H9 (cell line): ENCODE data around the gene PTPA. TPM values are rescaled to one million over a fixed set of nuclear protein-coding genes. Genes with fewer than 3 reads are reported as not detected.

Source experiments
- DNase-seq: peaks from one replicate; pipeline ENCODE4 v3.0.0-alpha.2; 2017
- H2AFZ ChIP-seq: one replicate; pipeline ENCODE4 v1.6.1; 2013; ENCODE audit warnings: mild to moderate bottlenecking, low read length, control low read depth, moderate library complexity
- H2AK5ac ChIP-seq: 2 replicates; pipeline ENCODE4 v1.6.1; 2013; ENCODE audit warnings: low read length, control low read depth, mixed read lengths; ENCODE audit not compliant: insufficient read length
- H2BK120ac ChIP-seq: one replicate; pipeline ENCODE4 v1.6.1; 2013; ENCODE audit warnings: low read depth, mild to moderate bottlenecking, low read length, control low read depth, inconsistent platforms; ENCODE audit not compliant: poor library complexity, severe bottlenecking
- H2BK12ac ChIP-seq: 2 replicates; pipeline ENCODE4 v1.6.1; 2013; ENCODE audit warnings: low read length, control low read depth, mixed read lengths, low read depth; ENCODE audit not compliant: insufficient read length
- H2BK15ac ChIP-seq: 2 replicates; pipeline ENCODE4 v1.6.1; 2013; ENCODE audit warnings: low read depth, low read length, control low read depth
- H2BK20ac ChIP-seq: one replicate; pipeline ENCODE4 v1.6.1; 2013; ENCODE audit warnings: low read depth, mild to moderate bottlenecking, low read length, control low read depth, inconsistent platforms; ENCODE audit not compliant: poor library complexity, severe bottlenecking
- H2BK5ac ChIP-seq: 2 replicates; pipeline ENCODE4 v1.6.1; 2013; ENCODE audit warnings: low read length, control low read depth, mixed read lengths; ENCODE audit not compliant: insufficient read length
- H3K14ac ChIP-seq: 2 replicates; pipeline ENCODE4 v1.6.1; 2013; ENCODE audit warnings: low read length, control low read depth; ENCODE audit not compliant: insufficient read depth
- H3K18ac ChIP-seq: 2 replicates; pipeline ENCODE4 v1.6.1; 2013; ENCODE audit warnings: low read depth, mild to moderate bottlenecking, mixed read lengths, low read length, control low read depth; ENCODE audit not compliant: insufficient read length
- H3K23ac ChIP-seq: 2 replicates; pipeline ENCODE4 v1.6.1; 2013; ENCODE audit warnings: low read length, control low read depth, mixed read lengths, low read depth; ENCODE audit not compliant: insufficient read length
- H3K23me2 ChIP-seq: 2 replicates; pipeline ENCODE4 v1.6.1; 2013; ENCODE audit warnings: low read depth, mild to moderate bottlenecking, mixed read lengths, low read length, control low read depth; ENCODE audit not compliant: insufficient read length, poor library complexity, severe bottlenecking
- H3K27ac ChIP-seq: 2 replicates; pipeline ENCODE4 v1.5.1; 2013; ENCODE audit warnings: low read length, control low read depth, mixed read lengths, low read depth; ENCODE audit not compliant: insufficient read length
- H3K27me3 ChIP-seq: 2 replicates; pipeline ENCODE4 v1.6.1; 2013; ENCODE audit warnings: low read length, control low read depth, inconsistent platforms; ENCODE audit not compliant: insufficient read depth
- H3K4ac ChIP-seq: 2 replicates; pipeline ENCODE4 v1.6.1; 2013; ENCODE audit warnings: low read depth, mild to moderate bottlenecking, control low read depth, inconsistent platforms, low read length, moderate library complexity
- H3K4me1 ChIP-seq: 2 replicates; pipeline ENCODE4 v1.6.1; 2013; ENCODE audit warnings: low read length, control low read depth, inconsistent platforms; ENCODE audit not compliant: insufficient read depth
- H3K4me2 ChIP-seq: 2 replicates; pipeline ENCODE4 v1.6.1; 2013; ENCODE audit warnings: low read length, control low read depth, mixed read lengths; ENCODE audit not compliant: insufficient read length, insufficient read depth
- H3K56ac ChIP-seq: 2 replicates; pipeline ENCODE4 v1.6.1; 2013; ENCODE audit warnings: low read depth, mild to moderate bottlenecking, mixed read lengths, low read length, control low read depth; ENCODE audit not compliant: insufficient read length
- H3K79me1 ChIP-seq: 2 replicates; pipeline ENCODE4 v1.6.1; 2013; ENCODE audit warnings: low read depth, mild to moderate bottlenecking, moderate library complexity, low read length, control low read depth, inconsistent platforms; ENCODE audit not compliant: insufficient read depth, poor library complexity, severe bottlenecking
- H3K79me2 ChIP-seq: 2 replicates; pipeline ENCODE4 v1.6.1; 2013; ENCODE audit warnings: low read length, control low read depth, inconsistent platforms; ENCODE audit not compliant: insufficient read depth
- H3K9ac ChIP-seq: 2 replicates; pipeline ENCODE4 v1.6.1; 2013; ENCODE audit warnings: low read length, control low read depth, mixed read lengths; ENCODE audit not compliant: insufficient read length; ENCODE audit errors: extremely low read depth
- H3K9me3 ChIP-seq: one replicate; pipeline ENCODE4 v1.6.1; 2013; ENCODE audit warnings: low read depth, low read length, inconsistent platforms; ENCODE audit not compliant: control insufficient read depth
- H3T11ph ChIP-seq: one replicate; pipeline ENCODE4 v1.6.1; 2013; ENCODE audit warnings: mild to moderate bottlenecking, low read length, control low read depth, inconsistent platforms
- H4K20me1 ChIP-seq: one replicate; pipeline ENCODE4 v1.6.1; 2013; ENCODE audit not compliant: control insufficient read depth, insufficient read length, insufficient read depth
- H4K5ac ChIP-seq: 2 replicates; pipeline ENCODE4 v1.6.1; 2013; ENCODE audit warnings: low read depth, mild to moderate bottlenecking, mixed read lengths, low read length, control low read depth; ENCODE audit not compliant: insufficient read length
- H4K8ac ChIP-seq: replicated peaks from 2 replicates; pipeline ENCODE4 v1.6.1; 2013; ENCODE audit warnings: low read length, control low read depth, mixed read lengths, low read depth; ENCODE audit not compliant: insufficient read length
- H4K91ac ChIP-seq: 2 replicates; pipeline ENCODE4 v1.6.1; 2013; ENCODE audit warnings: low read depth, mild to moderate bottlenecking, moderate library complexity, mixed read lengths, low read length, control low read depth; ENCODE audit not compliant: insufficient read length
- H3K27ac Mint-ChIP-seq, 3 experiments: 2 replicates in 2 of 3; 3 replicates in 1 of 3; pipeline ENCODE4 v1.8.0; 2020 to 2021; ENCODE audit warnings: mixed read lengths in 3 of 3, mild to moderate bottlenecking in 1 of 3, moderate library complexity in 1 of 3
- H3K27me3 Mint-ChIP-seq: 2 replicates; pipeline ENCODE4 v1.8.0; 2021; ENCODE audit warnings: low read depth, mild to moderate bottlenecking, moderate library complexity, mixed read lengths
- H3K36me3 Mint-ChIP-seq, 3 experiments: 2 replicates in 2 of 3; 3 replicates in 1 of 3; pipeline ENCODE4 v1.8.0; 2020 to 2021; ENCODE audit warnings: low read depth in 3 of 3, mixed read lengths in 3 of 3; ENCODE audit not compliant: insufficient read depth in 1 of 3
- H3K4me1 Mint-ChIP-seq, 2 experiments: 2 replicates each; pipeline ENCODE4 v1.8.0; 2020; ENCODE audit warnings: mixed read lengths in 2 of 2
- H3K4me3 Mint-ChIP-seq, 2 experiments: 2 replicates in 1 of 2; 3 replicates in 1 of 2; pipeline ENCODE4 v1.8.0; 2020 to 2021; ENCODE audit warnings: mild to moderate bottlenecking in 2 of 2, mixed read lengths in 2 of 2, moderate library complexity in 1 of 2
- H3K9me3 Mint-ChIP-seq, 2 experiments: 2 replicates in 1 of 2; 3 replicates in 1 of 2; pipeline ENCODE4 v1.8.0; 2020; ENCODE audit warnings: mild to moderate bottlenecking in 2 of 2, mixed read lengths in 2 of 2, moderate library complexity in 1 of 2
- CTCF ChIP-seq: fragments of 200-600 bp; sonication (generic); conservative IDR thresholded peaks from 3 replicates; pipeline ENCODE4 v1.8.0; 2021; ENCODE audit warnings: antibody characterized with exemption, mild to moderate bottlenecking
- WGBS: extraction: QIAGEN DNeasy Blood & Tissue Kit; methylation state at CpG from one replicate; pipeline ENCODE4 v1.1.7; 2013; ENCODE audit warnings: missing lambda C conversion rate, low lambda C conversion rate, mixed read lengths; ENCODE audit not compliant: insufficient read length; ENCODE audit errors: extremely low coverage; 5-methylcytosine and 5-hydroxymethylcytosine counted together
- total RNA-seq: library from RNA; stranded (reverse); gene quantifications from 2 replicates; pipeline ENCODE4 v1.2.1, GENCODE V29; 2021

Gene PTPA
- total RNA-seq, 1 experiment from 2014 or later: 145 TPM

GRCh38 chr9:129109952-129110739, 1.1 kb upstream of the PTPA start:
- peaks cover 4% of the 10 kb centered on the region; the same call in 1 of the 2 replicates for H3K79me2 ChIP-seq
- no peak overlapping the region for H2BK15ac ChIP-seq
- no peak overlapping the region for H3K18ac ChIP-seq
- H4K91ac ChIP-seq: no peak overlapping the region
- H2BK120ac ChIP-seq: no peak overlapping the region
- H3K27ac ChIP-seq: no peak overlapping the region
- H4K20me1 ChIP-seq: no peaks in the 10 kb centered on the region
- no peaks in the 10 kb centered on the region for H3K79me1 ChIP-seq
- Mint-ChIP-seq H3K27ac (no peak overlapping the region), H3K4me1 (peaks cover 10 to 21% of the 10 kb centered on the region in 2 experiments), H3K27me3 (peaks cover 26% of the 10 kb centered on the region), H3K9me3 (no peaks in the 10 kb centered on the region), H3K4me3 (peak overlapping the region; percentile 94 to 98), H3K36me3 (peaks cover 0 to 4% (median 0%) of the 10 kb centered on the region in 3 experiments; a peak in 1 of 7 replicates)
- H4K8ac ChIP-seq: no peak overlapping the region
- no peak overlapping the region for H3K4ac ChIP-seq
- no peak overlapping the region for H3K56ac ChIP-seq
- no peak overlapping the region for H3K23ac ChIP-seq
- no CpG with 5 or more reads among the region's 64 CpGs for WGBS
- no peak overlapping the region for H3T11ph ChIP-seq
- H2BK5ac ChIP-seq: no peak overlapping the region
- no peak for TF ChIP-seq CTCF
- H3K4me2 ChIP-seq: peak overlapping the region; percentile 85
- no peaks in the 10 kb centered on the region for H3K9me3 ChIP-seq
- no peak overlapping the region for H2AK5ac ChIP-seq
- no peaks in the 10 kb centered on the region; the same call in 1 of the 2 replicates for H3K27me3 ChIP-seq
- no peak overlapping the region for H3K9ac ChIP-seq
- DNase-seq: no peak
- no peaks in the 10 kb centered on the region for H3K4me1 ChIP-seq
- H2BK12ac ChIP-seq: no peak overlapping the region
- peaks cover 12% of the 10 kb centered on the region for H3K23me2 ChIP-seq
- no peak overlapping the region for H2AFZ ChIP-seq
- H3K14ac ChIP-seq: no peak overlapping the region
- no peak overlapping the region for H4K5ac ChIP-seq
- no peak overlapping the region for H2BK20ac ChIP-seq
